ENCODE measurements around the gene KCND1. TPM values are rescaled to one million over a fixed set of nuclear protein-coding genes. Genes with fewer than 3 reads are reported as not detected.

The KCND1 gene
- polyA plus RNA-seq, 10 donors: 0.87 to 2.2 (median 1.3) TPM

DNA sequence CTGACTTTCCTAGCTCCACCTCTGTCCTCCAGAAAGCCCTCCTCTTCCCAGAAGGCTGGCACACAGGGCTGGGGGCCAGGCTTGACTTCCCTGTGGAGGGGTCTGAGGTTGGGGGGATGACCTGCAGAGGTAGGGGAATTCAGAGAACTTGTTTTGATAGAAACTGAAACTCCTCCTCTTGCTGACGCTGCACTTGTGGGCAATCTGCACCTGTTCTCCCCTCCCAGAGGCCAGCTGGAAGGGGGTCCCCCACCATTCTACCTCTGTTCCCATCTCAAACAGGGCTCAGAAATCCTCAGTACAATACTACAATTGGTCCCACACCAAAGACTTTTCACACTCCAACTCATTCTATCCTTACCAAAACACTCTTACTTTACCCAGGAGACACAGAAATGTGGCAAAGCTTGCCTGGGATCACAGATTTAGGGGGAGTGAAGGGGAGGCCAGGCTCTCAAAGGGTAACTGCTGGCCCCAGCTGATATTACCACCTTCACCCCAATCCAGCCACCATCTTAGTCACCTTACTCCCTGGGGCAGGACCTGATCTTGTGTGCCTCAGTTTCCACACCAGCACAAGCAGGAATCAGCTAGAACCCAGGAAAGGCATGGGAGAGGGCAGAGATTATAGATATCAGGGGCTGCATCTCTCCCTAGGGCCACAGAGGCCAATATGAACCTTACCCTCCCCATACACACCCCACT is 32.8 kb downstream of the KCND1 start:
- no peak for DNase-seq

DNA sequence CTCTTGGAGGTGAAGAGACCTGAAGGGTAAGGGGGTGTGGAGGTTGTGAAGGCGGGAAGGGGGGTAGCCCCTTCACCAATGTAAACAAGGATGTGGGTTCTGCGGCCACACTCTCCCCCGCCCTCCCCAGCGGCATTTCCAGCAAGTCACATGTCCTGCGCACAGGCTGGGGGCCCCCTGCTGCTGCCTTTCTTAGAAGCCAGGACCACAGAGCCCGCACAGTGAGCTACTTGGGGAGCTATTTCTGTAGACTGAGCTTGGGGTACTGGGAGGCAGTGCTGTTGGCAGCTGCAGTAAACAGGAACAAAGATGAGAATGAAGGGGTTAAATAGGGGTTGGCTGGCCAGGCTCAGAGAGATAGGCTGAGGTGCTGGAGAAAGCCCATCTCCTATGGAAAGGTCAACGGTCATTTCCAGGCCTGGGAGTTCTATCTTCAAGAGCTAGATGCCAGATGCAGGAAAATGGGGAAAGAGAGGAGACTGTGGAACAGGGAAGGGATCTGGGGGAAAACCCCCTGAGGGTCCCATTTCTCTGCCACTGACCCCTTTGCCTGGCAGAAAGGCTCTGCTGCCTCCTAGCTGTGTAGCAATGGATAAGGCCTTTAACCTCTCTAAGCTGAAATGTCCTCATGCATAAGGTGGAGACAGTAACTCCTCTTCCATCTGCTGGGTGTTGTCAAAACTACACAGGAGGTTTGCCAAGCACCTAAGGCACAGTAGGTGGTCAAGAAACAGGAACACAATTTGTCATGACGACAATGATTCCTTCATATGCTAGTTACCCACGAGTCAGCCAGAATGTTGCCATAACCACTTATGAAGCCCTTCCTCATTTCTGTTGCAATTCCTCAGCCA is 34.4 kb downstream of the KCND1 start:
- no peak for DNase-seq

DNA sequence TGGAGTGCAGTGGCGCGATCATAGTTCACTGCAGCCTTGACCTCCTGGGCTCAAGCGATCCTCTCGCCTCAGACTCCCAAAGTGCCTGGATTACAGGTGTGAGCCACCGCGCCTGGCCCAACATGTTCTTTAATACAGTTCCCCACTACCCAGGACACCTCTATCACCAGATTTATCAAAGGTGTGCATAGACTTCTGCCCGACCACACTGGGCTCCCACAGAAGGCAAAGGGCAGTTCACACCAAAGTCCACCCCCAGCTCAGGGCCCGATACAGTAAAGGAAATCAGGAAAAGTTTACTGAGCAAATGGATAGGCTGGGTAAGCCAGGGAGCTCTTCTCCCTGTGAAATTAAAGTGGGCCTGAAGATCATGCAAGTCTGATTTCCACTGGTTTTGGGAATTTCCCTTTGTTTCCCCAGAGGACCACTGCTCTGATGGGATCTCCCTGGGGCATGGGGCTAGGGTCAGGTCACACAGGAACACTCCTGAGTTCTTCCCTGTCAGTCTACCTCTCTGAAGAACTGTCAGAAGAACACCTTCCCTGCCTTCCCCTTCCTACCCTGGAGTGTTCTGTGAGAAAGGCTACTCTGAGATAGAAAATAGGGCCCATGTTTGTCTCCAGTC is 35.1 kb downstream of the KCND1 start:
- no peak for DNase-seq

DNA sequence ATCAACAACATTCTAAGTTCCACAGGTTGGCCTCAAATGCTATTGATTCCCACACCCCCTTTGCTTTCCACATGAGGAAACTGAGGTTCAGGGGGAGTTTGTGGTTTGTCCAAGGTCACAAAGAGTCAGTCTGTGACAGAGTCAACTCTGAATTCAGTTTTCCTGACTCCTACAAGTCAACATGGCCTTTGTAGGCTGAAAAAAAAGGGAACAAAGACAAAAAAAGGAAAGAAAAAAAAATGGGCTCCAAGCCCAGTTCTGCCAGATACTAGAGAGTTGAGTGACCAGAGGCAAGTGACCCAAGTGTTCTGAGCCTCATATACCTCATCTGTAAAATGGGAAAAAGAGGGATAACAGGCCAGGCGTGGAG is 36.4 kb downstream of the KCND1 start:
- DNase-seq: no peak

DNA sequence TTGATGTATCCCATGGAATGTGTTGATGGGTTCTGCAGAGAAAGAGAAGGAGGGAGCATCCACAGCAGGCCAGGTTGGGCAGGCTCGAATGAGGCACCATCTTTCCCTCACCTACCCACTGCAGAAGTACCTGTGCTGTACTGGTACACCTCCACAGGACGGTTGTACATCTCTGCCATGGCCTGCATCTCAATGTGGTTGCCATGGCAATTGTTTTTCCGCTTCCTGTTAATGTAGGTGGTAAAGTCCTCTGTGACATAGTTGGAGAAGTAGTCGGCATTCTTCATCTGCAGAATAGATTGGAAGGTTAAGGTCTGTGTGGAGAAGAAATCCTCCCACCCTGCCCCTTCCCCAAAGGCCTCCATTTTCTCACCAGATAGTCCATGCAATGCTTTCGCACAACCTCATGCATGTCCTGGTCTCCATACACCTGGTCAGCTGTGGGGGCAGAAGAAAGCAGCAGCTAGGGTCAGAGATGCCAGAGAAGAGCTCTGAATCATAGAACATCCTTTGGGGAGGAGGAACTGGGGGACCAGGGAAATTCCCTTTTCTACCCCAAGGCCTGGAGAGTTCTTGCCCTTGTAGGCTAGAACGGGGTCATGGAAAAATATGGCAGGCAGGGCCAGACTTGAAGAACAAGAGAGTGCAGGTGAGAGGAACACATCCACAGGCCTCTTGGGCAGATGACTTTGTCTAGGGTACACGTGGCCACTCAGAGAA is 36.9 kb downstream of the KCND1 start:
- DNase-seq: no peak

DNA sequence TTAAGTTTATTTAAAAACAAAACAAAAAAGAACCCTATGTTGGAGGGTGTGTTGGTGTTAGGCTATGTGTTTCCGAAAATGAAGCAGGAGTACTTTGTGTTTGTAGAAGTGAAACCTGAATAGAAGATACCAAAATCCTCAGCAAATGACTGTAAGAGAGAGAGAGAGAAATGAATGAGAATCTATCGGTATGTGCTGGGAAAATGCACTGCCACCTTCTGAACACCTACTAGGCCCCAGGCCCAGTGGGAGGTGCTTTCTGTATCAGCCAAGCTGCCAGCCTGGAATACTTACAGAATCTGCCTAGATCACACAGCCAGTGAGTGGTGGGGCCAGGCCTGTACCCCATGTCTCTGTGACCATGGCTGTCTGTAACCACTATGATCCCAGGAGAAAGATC is 37.9 kb downstream of the KCND1 start:
- no peak for DNase-seq

DNA sequence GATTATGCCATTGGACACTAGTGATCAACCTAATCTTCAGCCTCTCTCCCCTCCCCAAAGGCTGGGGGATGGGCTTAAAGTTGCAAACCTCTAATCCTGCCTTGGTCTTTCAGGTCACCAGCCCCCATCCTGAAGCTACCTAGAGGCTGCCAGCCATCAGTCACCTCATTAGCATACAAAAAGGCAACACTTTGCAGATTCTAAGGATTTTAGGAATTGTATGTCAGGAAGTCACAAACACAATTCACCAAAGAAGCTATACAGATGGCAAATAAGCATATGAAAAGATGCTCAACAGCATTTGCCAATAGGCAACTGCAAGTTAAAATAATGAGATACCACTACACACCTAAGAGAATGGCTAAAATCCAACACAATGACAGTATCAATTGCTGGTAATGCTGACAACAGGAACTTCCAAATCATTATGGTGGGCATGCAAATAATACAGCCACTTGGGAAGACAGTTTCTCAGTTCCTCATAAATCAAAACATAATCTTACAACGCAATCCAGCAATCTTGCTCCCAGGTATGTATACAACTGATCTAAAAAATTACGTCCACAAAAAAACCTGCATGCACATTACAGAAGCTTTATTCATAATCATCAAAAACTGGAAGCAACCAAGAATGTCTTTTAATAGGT is 43.8 kb downstream of the KCND1 start:
- DNase-seq: no peak

DNA sequence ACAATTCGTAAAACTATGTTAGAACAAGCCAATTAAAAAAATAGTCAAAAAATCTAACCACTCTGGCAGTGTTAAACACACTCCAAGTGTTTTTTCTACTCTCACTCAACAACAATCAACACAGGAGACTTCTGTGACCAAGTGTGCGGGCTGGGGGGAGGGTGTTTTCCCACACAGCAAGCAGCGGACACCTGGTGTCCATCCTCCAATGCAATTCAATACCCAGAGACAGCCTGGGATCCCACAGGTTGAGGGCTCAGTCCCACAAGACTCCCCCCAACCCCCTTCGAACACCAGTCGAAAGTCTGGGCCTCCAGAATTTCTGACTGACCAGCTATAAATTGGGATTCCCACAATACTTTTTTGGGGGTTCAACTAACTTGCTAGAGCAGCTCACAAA is 44.5 kb downstream of the KCND1 start:
- no peak for DNase-seq

DNA sequence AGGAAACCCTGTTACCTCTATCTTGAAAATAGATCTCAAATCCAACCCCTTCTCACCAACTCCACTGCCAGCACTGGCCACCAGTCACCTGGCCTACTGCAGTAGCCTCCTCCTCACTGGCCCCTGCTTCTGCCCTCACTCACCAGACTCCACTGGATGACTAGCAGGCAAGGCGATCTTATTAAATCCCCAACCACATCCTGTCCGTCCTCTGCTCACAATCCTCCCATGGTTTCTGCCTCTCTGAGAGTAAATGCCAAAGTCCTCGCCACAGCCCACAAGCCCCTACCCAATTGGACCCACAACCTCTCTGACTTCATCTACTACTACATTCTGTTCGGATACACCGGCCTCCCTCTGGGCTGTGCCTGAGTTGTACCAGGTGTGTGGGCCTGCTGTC is 47.4 kb downstream of the KCND1 start:
- no peak for DNase-seq

DNA sequence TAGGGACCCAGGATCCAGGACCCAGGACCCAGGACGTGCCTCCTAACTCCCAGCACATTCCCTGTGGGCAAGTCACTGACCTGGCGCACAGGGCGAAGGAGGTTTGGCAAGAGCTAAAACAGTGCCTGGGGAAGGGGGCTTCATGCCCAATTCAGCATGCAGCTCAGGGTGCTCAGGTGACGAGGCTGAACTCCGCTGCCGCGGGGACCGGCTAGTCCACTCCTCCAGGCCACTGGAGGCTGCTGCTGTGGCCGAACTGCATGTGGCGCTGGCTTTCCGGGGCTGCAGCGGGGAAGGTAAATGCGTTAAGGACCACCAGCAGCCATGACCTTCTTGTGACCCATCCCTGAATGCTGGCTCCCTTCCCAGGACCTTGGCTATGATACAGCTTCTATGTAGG is 47.9 kb downstream of the KCND1 start:
- DNase-seq: no peak

DNA sequence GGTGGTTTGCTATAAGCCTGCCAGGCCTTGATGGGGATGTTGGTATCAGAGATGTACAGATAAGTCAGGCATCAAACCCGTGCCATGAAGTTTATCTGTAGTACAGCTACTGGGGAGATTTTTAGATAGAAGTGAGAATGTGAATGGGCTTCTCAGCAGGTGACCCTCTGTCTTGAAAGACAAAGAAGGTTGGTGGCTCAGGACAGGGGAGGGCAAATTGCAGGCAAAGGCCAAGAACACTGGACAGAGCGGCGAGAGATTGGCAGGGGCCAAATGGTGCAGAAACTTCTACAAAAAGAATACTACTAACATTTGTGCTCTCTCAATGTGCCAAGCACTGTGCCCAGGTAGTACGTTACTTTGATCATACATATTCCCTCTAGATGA is 50.9 kb downstream of the KCND1 start:
- no peak for DNase-seq

DNA sequence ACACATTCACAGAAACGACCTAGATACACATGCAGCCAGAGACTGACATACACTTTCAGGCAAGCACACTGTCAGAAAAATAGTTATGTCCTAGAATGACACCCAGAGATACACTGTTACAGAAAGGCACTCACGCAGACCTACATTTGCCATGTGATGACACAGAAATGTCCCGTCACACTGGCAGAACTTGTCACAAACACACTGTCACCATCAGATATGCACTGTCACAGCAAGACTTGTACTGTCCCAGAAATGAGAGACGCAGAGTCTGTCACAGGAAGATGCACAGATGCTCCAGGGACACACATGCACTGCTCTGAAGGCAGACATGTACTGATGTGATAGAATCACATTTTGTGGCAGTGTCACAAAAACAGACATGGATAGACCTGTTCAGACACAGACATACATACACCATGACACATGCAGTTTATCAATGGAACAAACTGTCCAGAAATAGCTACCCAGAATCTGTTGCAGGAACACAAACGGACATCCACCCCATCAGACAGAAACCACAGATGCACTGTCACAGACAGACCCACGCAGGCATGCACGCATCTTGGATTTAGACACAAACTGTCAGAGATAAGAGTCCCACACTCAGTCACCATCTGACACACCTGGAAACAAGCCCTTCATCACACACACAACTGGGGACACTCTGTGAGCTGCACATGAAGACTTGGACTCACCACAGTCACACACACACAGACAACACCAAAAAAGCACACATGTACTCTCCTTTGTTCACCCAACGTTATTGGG is 51.5 kb downstream of the KCND1 start:
- DNase-seq: no peak

DNA sequence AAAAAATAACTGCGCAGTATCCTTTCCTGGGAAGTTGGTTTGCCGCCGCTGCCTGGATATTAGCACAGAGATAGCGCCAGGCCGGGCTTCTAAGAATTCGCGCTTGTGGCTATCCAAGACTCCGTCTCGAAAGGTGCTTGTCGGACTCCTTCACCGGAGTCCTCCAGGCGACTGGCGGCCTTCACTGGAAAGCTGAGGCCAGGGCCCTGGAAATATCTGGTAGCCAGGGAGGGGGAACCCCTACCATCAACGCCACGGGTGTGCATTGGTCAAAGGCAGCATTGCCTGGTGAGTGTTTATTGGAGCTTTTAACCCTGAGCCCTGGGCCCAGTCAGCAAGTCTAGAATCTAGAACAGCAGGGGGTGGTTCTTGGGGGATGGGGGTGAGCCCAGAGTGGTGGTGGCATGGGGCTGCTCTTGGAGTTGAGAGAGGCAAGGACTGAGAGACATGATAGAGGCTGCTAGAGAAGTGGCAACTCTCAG is 52.2 kb downstream of the KCND1 start:
- no peak for DNase-seq

DNA sequence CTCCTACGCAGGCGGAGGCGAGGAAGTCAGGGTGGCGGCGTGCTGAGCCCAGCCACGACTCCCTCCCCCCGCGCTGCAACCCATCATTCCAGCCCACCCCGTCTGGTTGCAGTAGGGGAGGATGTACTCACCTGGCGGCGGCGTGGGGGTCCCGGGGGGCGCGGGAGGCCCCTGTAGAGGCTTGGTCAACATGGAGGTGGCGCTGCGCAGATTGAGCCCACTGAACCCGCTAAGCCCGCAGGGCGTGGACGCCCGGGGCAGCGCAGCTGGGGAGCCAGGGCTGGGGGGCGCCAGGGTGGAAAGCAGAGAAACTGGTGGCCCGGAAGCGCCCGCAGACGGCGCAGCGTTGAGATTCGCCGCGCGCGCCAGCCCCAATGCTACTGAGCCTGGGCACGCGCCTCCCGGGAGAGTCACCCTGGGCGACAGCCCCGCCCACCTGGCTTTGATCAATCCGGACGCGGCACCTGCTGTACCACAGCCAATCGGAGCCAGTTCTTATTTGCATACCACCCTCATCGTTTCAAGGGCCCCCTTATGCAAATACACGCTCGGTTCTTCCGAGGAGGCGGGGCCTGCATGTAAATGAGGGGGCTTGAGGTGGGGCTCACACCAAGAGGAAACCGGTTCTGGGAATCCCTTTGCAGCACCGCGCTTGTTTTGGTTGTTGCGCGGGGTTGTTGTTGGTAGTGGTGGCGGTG is 52.9 kb downstream of the KCND1 start, which contains the start of gene PIM2:
Gene PIM2, minus strand, starts transcription at position 382 of the 698 bp plus-strand sequence. Its CDS starts 190 bp downstream, at position 192.
- DNase-seq: peak; percentile 69 to 78 (median 70)

DNA sequence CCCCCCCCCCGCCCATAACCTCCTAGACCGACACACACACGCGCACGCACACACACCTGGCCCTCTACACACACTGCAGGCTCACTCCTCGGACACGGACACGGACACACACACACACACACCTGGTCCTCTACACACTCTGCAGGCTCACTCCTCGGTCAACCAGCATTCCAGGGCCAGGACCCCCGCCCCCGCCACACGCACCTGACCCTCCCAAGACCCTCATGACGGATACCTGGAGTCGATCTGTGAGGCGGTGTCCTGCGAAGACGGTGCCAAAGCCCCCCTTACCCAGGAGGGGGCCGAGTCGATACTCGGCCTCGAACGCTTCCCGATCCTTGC is 53.4 kb downstream of the KCND1 start:
- DNase-seq: no peak

DNA sequence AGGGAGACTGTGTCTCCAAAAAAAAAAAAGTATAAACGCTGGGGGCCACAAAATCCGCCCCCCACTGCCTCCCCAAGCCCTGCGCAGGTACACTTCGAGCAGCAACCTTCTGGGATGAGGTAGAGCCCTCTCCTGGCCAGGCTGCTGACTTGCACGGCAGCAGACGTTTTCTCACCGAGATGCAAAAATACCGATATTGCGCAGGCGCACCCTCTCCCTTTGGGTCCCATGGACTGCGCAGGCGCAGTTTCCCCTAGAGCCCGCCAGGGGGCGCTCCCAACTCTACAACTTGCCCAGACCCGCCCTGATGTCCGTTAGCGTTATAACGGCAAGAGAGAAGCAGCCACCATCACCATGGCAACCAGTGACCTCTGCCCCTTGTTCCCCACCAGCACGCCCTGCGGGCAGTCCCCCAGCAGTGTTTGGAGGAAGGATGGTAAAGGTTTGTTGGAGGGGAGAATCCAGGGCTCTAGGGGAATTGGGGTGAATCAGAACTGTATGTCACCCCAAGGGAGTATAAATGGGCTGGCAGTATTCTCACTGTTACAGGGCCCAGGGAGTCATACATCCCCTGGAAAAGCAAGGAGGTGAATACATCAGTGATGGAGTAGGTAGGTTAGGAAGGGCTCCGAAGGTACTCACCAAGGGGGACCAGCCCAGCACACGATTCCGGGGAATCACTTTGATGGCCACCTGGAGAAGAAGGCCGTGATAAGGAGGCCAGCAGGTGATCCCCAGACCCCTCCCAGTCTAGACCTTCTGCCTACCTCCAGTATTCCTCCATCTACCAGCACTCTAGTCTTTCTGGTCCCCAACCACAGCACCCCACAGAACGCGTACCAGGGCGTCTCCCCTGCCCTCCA is 54.3 kb downstream of the KCND1 start:
- peak; percentile 80 to 92 (median 88) for DNase-seq

DNA sequence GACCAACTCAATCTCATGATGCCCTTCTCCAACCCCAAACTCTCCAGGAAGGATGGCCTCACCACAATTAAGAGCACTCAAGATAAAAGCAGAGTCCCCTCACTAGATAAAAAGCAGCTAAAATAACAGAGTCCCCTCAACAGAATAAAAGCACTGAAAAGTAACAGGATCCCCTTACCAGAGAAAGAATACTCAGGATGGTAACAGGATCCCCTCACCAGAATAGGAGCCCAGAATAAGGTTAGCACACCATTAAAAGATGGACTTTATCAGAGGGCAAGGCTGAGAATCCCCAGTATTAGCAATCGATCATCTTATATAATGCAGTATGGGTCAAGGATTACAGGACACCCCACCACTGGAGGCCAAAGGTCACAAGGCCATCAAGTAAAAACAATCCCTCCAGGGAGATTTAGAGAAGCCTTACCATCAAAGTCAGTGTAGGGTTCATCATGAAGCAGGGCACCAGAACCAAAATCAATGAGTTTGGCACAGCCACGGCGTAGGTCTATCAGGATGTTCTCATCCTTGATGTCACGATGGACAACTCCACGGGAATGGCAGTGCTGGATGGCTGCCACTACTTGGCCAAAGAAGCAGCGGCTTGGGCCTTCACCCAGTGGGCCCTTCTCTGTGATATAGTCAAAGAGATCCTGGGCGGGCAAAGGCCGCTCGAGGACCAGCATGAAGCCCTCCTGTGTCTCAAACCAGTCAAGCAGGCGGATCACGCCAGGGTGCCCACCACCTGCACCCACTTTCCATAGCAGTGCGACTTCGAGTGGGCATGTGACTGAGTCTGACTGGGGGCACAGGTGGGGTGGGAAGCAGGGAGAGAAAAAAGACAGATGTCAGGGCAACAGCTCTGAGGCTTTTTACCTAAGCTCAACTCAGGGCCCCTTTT is 56.8 kb downstream of the KCND1 start:
- no peak for DNase-seq
